WTC11 (cell line): ENCODE results near the gene GRIFIN. TPM values are rescaled to one million over a fixed set of nuclear protein-coding genes. Genes with fewer than 3 reads are reported as not detected.

Experiments
- ATAC-seq: fragments of 200-7000 bp; cut with Tn5 transposase; 2 replicates; pipeline ENCODE4 v1.10.0; 2021; ENCODE audit warnings: mild to moderate bottlenecking, moderate library complexity
- CTCF ChIA-PET: fragments of 300-600 bp; sonication (Branson Sonifier 250); formaldehyde crosslinking; loops from one replicate; lab custom pipeline; 2021; ENCODE audit warnings: antibody characterized with exemption; lab: Charles Lee
- POLR2A ChIA-PET: fragments of 350-600 bp; sonication (Branson Sonifier 250); formaldehyde crosslinking; loops from one replicate; lab custom pipeline; 2021; ENCODE audit warnings: antibody characterized with exemption; lab: Charles Lee
- DNase-seq: peaks from one replicate; pipeline ENCODE4 v3.0.0; 2021; ENCODE audit warnings: low spot score
- H3K27ac Mint-ChIP-seq: 2 replicates; pipeline ENCODE4 v1.8.0; 2021; ENCODE audit warnings: mixed read lengths
- H3K27me3 Mint-ChIP-seq: 2 replicates; pipeline ENCODE4 v1.8.0; 2021; ENCODE audit warnings: low read depth, mild to moderate bottlenecking, moderate library complexity, mixed read lengths
- H3K36me3 Mint-ChIP-seq: 2 replicates; pipeline ENCODE4 v1.8.0; 2021; ENCODE audit warnings: mixed read lengths
- H3K4me1 Mint-ChIP-seq: 2 replicates; pipeline ENCODE4 v1.8.0; 2022; ENCODE audit warnings: mixed read lengths
- H3K4me3 Mint-ChIP-seq: 2 replicates; pipeline ENCODE4 v1.8.0; 2021; ENCODE audit warnings: mild to moderate bottlenecking, moderate library complexity, mixed read lengths
- H3K9me3 Mint-ChIP-seq: 2 replicates; pipeline ENCODE4 v1.8.0; 2021; ENCODE audit warnings: mixed read lengths
- ATF2 ChIP-seq: sonication (generic); formaldehyde crosslinking; IDR thresholded peaks from 2 replicates; pipeline ENCODE4 v1.8.1; 2022; ENCODE audit warnings: low read depth, missing genetic modification reagents, borderline replicate concordance
- CBFB ChIP-seq: sonication (generic); formaldehyde crosslinking; IDR thresholded peaks from 2 replicates; pipeline ENCODE4 v1.8.1; 2022; ENCODE audit warnings: mild to moderate bottlenecking, low read depth, missing genetic modification reagents
- CREB1 ChIP-seq: sonication (generic); formaldehyde crosslinking; IDR thresholded peaks from 2 replicates; pipeline ENCODE4 v1.8.0; 2023; ENCODE audit warnings: mild to moderate bottlenecking, missing genetic modification reagents
- E2F1 ChIP-seq: sonication (generic); formaldehyde crosslinking; IDR thresholded peaks from 2 replicates; pipeline ENCODE4 v1.8.0; 2022; ENCODE audit warnings: mild to moderate bottlenecking, missing genetic modification reagents
- FOXP4 ChIP-seq: sonication (generic); formaldehyde crosslinking; IDR thresholded peaks from 2 replicates; pipeline ENCODE4 v1.8.0; 2022; ENCODE audit warnings: mild to moderate bottlenecking, missing genetic modification reagents
- HMGXB4 ChIP-seq: sonication (generic); formaldehyde crosslinking; IDR thresholded peaks from 2 replicates; pipeline ENCODE4 v1.8.1; 2023; ENCODE audit warnings: mild to moderate bottlenecking, moderate library complexity, missing genetic modification reagents
- IRF1 ChIP-seq: sonication (generic); formaldehyde crosslinking; IDR thresholded peaks from 2 replicates; pipeline ENCODE4 v1.8.0; 2023; ENCODE audit warnings: missing genetic modification reagents
- JAZF1 ChIP-seq: fragments of 250-450 bp; sonication (Bioruptor Pico); IDR thresholded peaks from 2 replicates; pipeline ENCODE4 v1.9.0; 2021; ENCODE audit warnings: moderate library complexity, mild to moderate bottlenecking, inconsistent platforms
- MLX ChIP-seq: sonication (generic); formaldehyde crosslinking; IDR thresholded peaks from 2 replicates; pipeline ENCODE4 v1.8.1; 2023; ENCODE audit warnings: mild to moderate bottlenecking, missing genetic modification reagents, moderate library complexity
- NFE2L1 ChIP-seq: sonication (generic); formaldehyde crosslinking; IDR thresholded peaks from 2 replicates; pipeline ENCODE4 v1.8.1; 2023; ENCODE audit warnings: missing genetic modification reagents
- PREB ChIP-seq: sonication (generic); formaldehyde crosslinking; IDR thresholded peaks from 2 replicates; pipeline ENCODE4 v1.8.1; 2022; ENCODE audit warnings: mild to moderate bottlenecking, missing genetic modification reagents, moderate library complexity, borderline replicate concordance
- SMAD3 ChIP-seq: sonication (generic); formaldehyde crosslinking; IDR thresholded peaks from 2 replicates; pipeline ENCODE4 v1.8.0; 2022; ENCODE audit warnings: missing genetic modification reagents, mild to moderate bottlenecking, borderline replicate concordance
- SP1 ChIP-seq: sonication (generic); formaldehyde crosslinking; conservative IDR thresholded peaks from 2 replicates; pipeline ENCODE4 v1.8.1; 2022; ENCODE audit warnings: missing genetic modification reagents
- ZNF121 ChIP-seq: sonication (generic); formaldehyde crosslinking; IDR thresholded peaks from 2 replicates; pipeline ENCODE4 v1.8.0; 2023; ENCODE audit warnings: missing genetic modification reagents
- ZNF138 ChIP-seq: sonication (generic); formaldehyde crosslinking; conservative IDR thresholded peaks from 2 replicates; pipeline ENCODE4 v1.8.1; 2022; ENCODE audit warnings: mild to moderate bottlenecking, moderate library complexity, missing genetic modification reagents
- ZNF263 ChIP-seq: sonication (generic); formaldehyde crosslinking; IDR thresholded peaks from 2 replicates; pipeline ENCODE4 v1.8.1; 2022; ENCODE audit warnings: low read depth, mild to moderate bottlenecking, moderate library complexity, missing genetic modification reagents
- ZNF281 ChIP-seq: sonication (generic); formaldehyde crosslinking; IDR thresholded peaks from 2 replicates; pipeline ENCODE4 v1.8.0; 2023; ENCODE audit warnings: mild to moderate bottlenecking, missing genetic modification reagents
- ZNF671 ChIP-seq: fragments of 250-450 bp; sonication (Bioruptor Pico); IDR thresholded peaks from 2 replicates; pipeline ENCODE4 v1.8.0; 2021; ENCODE audit warnings: mild to moderate bottlenecking
- ZSCAN18 ChIP-seq: fragments of 250-450 bp; sonication (Bioruptor Pico); IDR thresholded peaks from 2 replicates; pipeline ENCODE4 v2.1.2; 2022; ENCODE audit warnings: mild to moderate bottlenecking, moderate library complexity
- total RNA-seq: library from RNA; stranded (reverse); gene quantifications from 3 replicates; pipeline ENCODE4 v1.2.3, GENCODE V29; 2021

Gene GRIFIN
- total RNA-seq, 1 experiment from 2014 or later = not detected

GRCh38 chr7:2488681-2489080 is 12.5 kb upstream of the GRIFIN start (continued):
- no peak for TF ChIP-seq ZNF281
- TF ChIP-seq ZNF263 (CRISPR knock-in tag) = no peak
- no peak for TF ChIP-seq ZNF671 (CRISPR knock-in tag)
- no peak for TF ChIP-seq SP1 (CRISPR knock-in tag)
- TF ChIP-seq NFE2L1 (CRISPR knock-in tag) = no peak
- no peak for TF ChIP-seq E2F1 (CRISPR knock-in tag)
- no peak for TF ChIP-seq IRF1 (CRISPR knock-in tag)
- TF ChIP-seq, all 79 proteins: peak for 0

- Mint-ChIP-seq H3K27me3 (no peaks in the 10 kb centered on the region), H3K36me3 (no peaks in the 10 kb centered on the region), H3K9me3 (peaks cover 9% of the 10 kb centered on the region), H3K4me1 (no peaks in the 10 kb centered on the region), H3K4me3 (no peak overlapping the region), H3K27ac (no peak overlapping the region)
- ChIA-PET CTCF (interaction anchor here (1.5 to 2.2 kb wide), 3 partner anchors 13 to 222 kb away, joined by 4 to 8 read pairs (median 5); no protein-coding TSS in a partner anchor), POLR2A (interaction anchor here (0.6 kb wide), 1 partner anchor 783 kb away, joined by 4 read pairs; no protein-coding TSS in a partner anchor)
- no peak for DNase-seq
- ATAC-seq = no peak
- TF ChIP-seq CREB1 (CRISPR knock-in tag) (no peak), JAZF1 (no peak), ZNF121 (CRISPR knock-in tag) (no peak), CBFB (CRISPR knock-in tag) (no peak), ZSCAN18 (CRISPR knock-in tag) (no peak), ATF2 (CRISPR knock-in tag) (no peak), ZNF138 (no peak), SMAD3 (no peak), FOXP4 (CRISPR knock-in tag) (no peak), PREB (CRISPR knock-in tag) (no peak), HMGXB4 (CRISPR knock-in tag) (no peak), MLX (CRISPR knock-in tag) (no peak)
These were observed 12.1 kb upstream of the GRIFIN start for GRCh38 chr7:2488272-2488645.
